Body of pancreas (tissue), 4 donors: ENCODE measurements around the gene FAM217B. TPM values are rescaled to one million over a fixed set of nuclear protein-coding genes. Genes with fewer than 3 reads are reported as not detected.

Source experiments
- ATAC-seq: fragments of 150-250 bp; one replicate; pipeline ENCODE4 v1.9.1; 2016
- DNase-seq, 4 donors: peaks; one replicate each; pipeline ENCODE4 v3.0.0-alpha.2; 2019
- H3K27ac ChIP-seq, 4 donors: fragments of 200-600 bp; sonication (generic); 1 replicate in 3 of 4; 2 replicates in 1 of 4; pipeline versions ENCODE4 v1.5.1 to v1.6.1; 2016 to 2019; ENCODE audit warnings: mild to moderate bottlenecking in 1 of 4, mixed read lengths in 1 of 4, moderate library complexity in 1 of 4
- H3K27me3 ChIP-seq, 2 donors: fragments of 200-600 bp; sonication (generic); one replicate each; pipeline ENCODE4 v1.6.0; 2016; ENCODE audit warnings: mild to moderate bottlenecking in 1 of 2
- H3K36me3 ChIP-seq, 2 donors: fragments of 200-600 bp; sonication (generic); replicated peaks in 1 of 2; 2 replicates each; pipeline ENCODE4 v1.5.1; 2016; ENCODE audit warnings: low read depth in 2 of 2; ENCODE audit not compliant: insufficient read depth in 1 of 2
- H3K4me1 ChIP-seq: fragments of 200-600 bp; sonication (generic); one replicate; pipeline ENCODE4 v1.6.0; 2016
- H3K4me3 ChIP-seq, 2 donors: fragments of 200-600 bp; sonication (generic); 1 replicate in 1 of 2; 2 replicates in 1 of 2; pipeline ENCODE4 v1.5.1; 2016 to 2019
- H3K9me3 ChIP-seq, 3 donors: fragments of 200-600 bp; sonication (generic); 1 replicate in 2 of 3; 2 replicates in 1 of 3; pipeline ENCODE4 v1.5.1; 2016
- CTCF ChIP-seq, 7 experiments: fragments of 450-650 bp in 4 of 7; fragments of 200-600 bp in 3 of 7; sonication (generic) in 3 of 7; IDR thresholded peaks; one replicate each; pipeline ENCODE4 v1.5.1; 2016 to 2019; ENCODE audit warnings: antibody characterized with exemption in 7 of 7
- POLR2A ChIP-seq, 3 donors: fragments of 450-650 bp; IDR thresholded peaks; one replicate each; pipeline ENCODE4 v1.6.1; 2016; ENCODE audit warnings: antibody characterized with exemption in 3 of 3, mild to moderate bottlenecking in 2 of 3
- WGBS, 2 donors: methylation state at CpG; one replicate each; pipeline ENCODE4 v1.1.5; 2017; 5-methylcytosine and 5-hydroxymethylcytosine counted together
- intact Hi-C: fragments of 100-400 bp; cut with DNase I; formaldehyde crosslinking; loops from one replicate; pipeline ENCODE4 v1.15.1; 2023
- total RNA-seq, 2 donors: library from RNA; depleted of rRNA; stranded (reverse); fragments of >200 nt; gene quantifications; one replicate each; pipeline ENCODE4 v1.1.0, GENCODE V29; 2016

FAM217B gene
- total RNA-seq, 2 donors from 2014 or later: 2.6 to 3.6 TPM

DNA sequence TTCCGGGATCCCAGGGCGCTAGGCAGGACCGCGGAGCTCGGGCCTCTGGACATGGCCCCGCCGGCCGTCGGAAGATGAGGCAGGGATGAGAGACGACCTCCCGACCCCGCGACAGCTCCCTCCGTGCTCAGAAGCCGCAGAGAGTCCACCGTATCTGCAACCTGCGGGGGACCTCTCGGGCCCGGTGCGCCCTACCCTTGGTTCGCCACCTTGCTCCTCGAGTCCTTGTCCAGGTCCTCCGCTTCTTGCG is 385 bp upstream of the FAM217B start:
- Histone ChIP-seq H3K27me3 (no peaks in the 10 kb centered on the region), H3K9me3 (no peaks in the 10 kb centered on the region), H3K36me3 (peaks cover 2 to 5% of the 10 kb centered on the region in 2 donors), H3K4me3 (peak overlapping the region; percentile 11 to 33), H3K27ac (peak overlapping the region; percentile 78 to 93 (median 90)), H3K4me1 (peaks cover 43% of the 10 kb centered on the region)
- ATAC-seq: peak; percentile 24
- peak; percentile 37 to 52 (median 48) for DNase-seq
- intact Hi-C loops: no loop called here
- TF ChIP-seq CTCF (IDR thresholded peaks at IDR 0.05) (no peak), POLR2A (IDR thresholded peaks at IDR 0.05) (no peak)
- 0 to 5% methylated on average over 4 to 24 of the region's 24 CpGs for WGBS, 2 donors

DNA sequence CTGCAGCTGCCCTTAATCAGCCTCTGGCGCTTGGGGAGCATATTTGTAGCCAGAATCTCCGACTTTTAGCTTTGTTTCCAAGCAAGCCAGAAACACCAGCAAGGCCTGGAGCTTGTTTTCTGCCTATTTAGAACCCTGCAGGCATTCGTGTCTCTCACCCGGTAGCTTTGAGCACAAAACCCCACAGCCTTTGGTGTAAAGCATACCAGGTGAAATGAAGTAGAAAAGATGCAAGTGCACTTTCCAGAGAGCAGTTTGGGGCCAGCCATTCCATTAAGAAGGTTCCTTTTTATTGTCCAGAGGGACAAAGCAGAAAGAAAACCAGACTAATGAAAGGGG is 736 bp downstream of the FAM217B start:
- no peaks in the 10 kb centered on the region for H3K27me3 ChIP-seq

GRCh38 chr20:59942245-59942644 is 2.1 kb downstream of the FAM217B start:
- TF ChIP-seq CTCF (IDR thresholded peaks at IDR 0.05): no peak
- TF ChIP-seq POLR2A (IDR thresholded peaks at IDR 0.05): no peak
- intact Hi-C loops: no loop called here
- ATAC-seq (no peak), DNase-seq (no peak)
- Histone ChIP-seq H3K4me3 (no peak overlapping the region), H3K27me3 (no peaks in the 10 kb centered on the region), H3K9me3 (no peaks in the 10 kb centered on the region), H3K27ac (no peak overlapping the region), H3K4me1 (peaks cover 32% of the 10 kb centered on the region), H3K36me3 (peaks cover 2 to 5% of the 10 kb centered on the region in 2 donors)
- 82 to 84% methylated on average over 2 of the region's 2 CpGs for WGBS, 2 donors

More for the DNA sequence above, 736 bp downstream of the FAM217B start:
- peaks cover 2 to 5% of the 10 kb centered on the region in 2 donors for H3K36me3 ChIP-seq
- peak overlapping the region; percentile 4 to 17 for H3K4me3 ChIP-seq
- no peak for TF ChIP-seq POLR2A (IDR thresholded peaks at IDR 0.05)
- TF ChIP-seq CTCF (IDR thresholded peaks at IDR 0.05): no peak
- H3K4me1 ChIP-seq: peaks cover 43% of the 10 kb centered on the region
- ATAC-seq (no peak), DNase-seq (no peak)
- H3K9me3 ChIP-seq: no peaks in the 10 kb centered on the region
- intact Hi-C loops: no loop called here
- H3K27ac ChIP-seq: peak overlapping the region; percentile 78 to 93 (median 91)
- WGBS, 2 donors: 1 to 3% methylated on average over 3 to 4 of the region's 4 CpGs

DNA sequence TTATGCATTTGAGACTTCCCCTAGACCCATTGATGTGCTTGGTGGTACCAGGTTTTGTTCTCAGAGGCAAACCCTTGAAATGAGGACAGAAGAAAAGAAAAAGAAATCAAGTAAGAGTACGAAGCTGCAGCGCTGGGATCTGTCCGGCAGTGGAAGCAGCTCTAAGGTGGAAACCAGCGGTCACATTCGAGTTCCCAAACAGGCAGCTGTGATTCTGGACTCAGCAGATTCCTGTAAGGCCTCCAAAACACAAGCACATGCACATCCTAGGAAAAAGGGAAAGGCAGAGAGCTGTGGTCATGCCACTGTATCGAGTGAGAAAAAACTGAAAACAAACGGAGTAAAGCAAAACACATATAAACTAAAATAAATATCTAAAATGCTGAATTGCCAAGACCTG is 4.5 kb downstream of the FAM217B start:
- ATAC-seq: no peak

GRCh38 chr20:59945175-59945574 is 5.0 kb downstream of the FAM217B start:
- TF ChIP-seq CTCF (IDR thresholded peaks at IDR 0.05): no peak
- TF ChIP-seq POLR2A (IDR thresholded peaks at IDR 0.05): no peak
- no peak overlapping the region for H3K27ac ChIP-seq
- H3K27me3 ChIP-seq: no peaks in the 10 kb centered on the region
- DNase-seq: no peak
- intact Hi-C loops: no loop called here
- peaks cover 12% of the 10 kb centered on the region for H3K4me1 ChIP-seq
- H3K36me3 ChIP-seq: peaks cover 2 to 5% of the 10 kb centered on the region in 2 donors
- H3K4me3 ChIP-seq: no peak overlapping the region
- WGBS, 2 donors: 73 to 76% methylated on average over 3 of the region's 3 CpGs
- H3K9me3 ChIP-seq: no peaks in the 10 kb centered on the region
- no peak for ATAC-seq

More for the DNA sequence above, 4.5 kb downstream of the FAM217B start:
- Histone ChIP-seq H3K36me3 (peaks cover 2 to 5% of the 10 kb centered on the region in 2 donors), H3K27me3 (no peaks in the 10 kb centered on the region), H3K4me1 (peaks cover 12% of the 10 kb centered on the region), H3K4me3 (no peak overlapping the region), H3K27ac (no peak overlapping the region), H3K9me3 (no peaks in the 10 kb centered on the region)
- no peak for DNase-seq
- TF ChIP-seq POLR2A (IDR thresholded peaks at IDR 0.05): no peak
- intact Hi-C loops: no loop called here
- WGBS, 2 donors: 91 to 95% methylated on average over 7 of the region's 7 CpGs
